SK-N-SH (cell line): ENCODE results near the gene DNAH6.

Source experiments
- CTCF ChIP-seq: fragments of 200-600 bp; sonication (generic); IDR thresholded peaks from 2 replicates; pipeline ENCODE4 v1.6.1; 2017; ENCODE audit warnings: antibody characterized with exemption, mild to moderate bottlenecking, moderate library complexity
- EP300 ChIP-seq, 2 experiments: IDR thresholded peaks; 2 replicates each; pipeline versions ENCODE4 v1.4.0 to v1.6.1; 2012; ENCODE audit warnings: borderline replicate concordance in 1 of 2, low read depth in 1 of 2, low read length in 1 of 2
- GABPA ChIP-seq: IDR thresholded peaks from 2 replicates; pipeline ENCODE4 v1.4.0; 2012; ENCODE audit warnings: low read depth, mild to moderate bottlenecking
- JUND ChIP-seq: IDR thresholded peaks from 2 replicates; pipeline ENCODE4 v1.4.0; 2012
- POLR2AphosphoS5 ChIP-seq: IDR thresholded peaks from 2 replicates; pipeline ENCODE4 v1.6.1; 2012; ENCODE audit warnings: low read depth, low read length
- RCOR1 ChIP-seq: fragments of 150-350 bp; IDR thresholded peaks from 2 replicates; pipeline ENCODE4 v1.6.1; 2017; ENCODE audit warnings: antibody characterized with exemption, low read length
- REST ChIP-seq: IDR thresholded peaks from 2 replicates; pipeline ENCODE4 v1.6.1; 2012; ENCODE audit warnings: mild to moderate bottlenecking, low read depth, low read length, moderate library complexity
- SIN3A ChIP-seq: IDR thresholded peaks from 2 replicates; pipeline ENCODE4 v1.6.1; 2012; ENCODE audit warnings: low read depth, mild to moderate bottlenecking, low read length, moderate library complexity, borderline replicate concordance
- SMC3 ChIP-seq: IDR thresholded peaks from 2 replicates; pipeline ENCODE4 v1.6.1; 2012; ENCODE audit warnings: low read depth, low read length, improper control_type of control experiment
- TAF1 ChIP-seq: IDR thresholded peaks from 2 replicates; pipeline ENCODE4 v1.6.1; 2012; ENCODE audit warnings: low read depth, mild to moderate bottlenecking, low read length, moderate library complexity, borderline replicate concordance
- TCF12 ChIP-seq: IDR thresholded peaks from 2 replicates; pipeline ENCODE4 v1.4.0; 2012
- TEAD4 ChIP-seq: IDR thresholded peaks from 2 replicates; pipeline ENCODE4 v1.4.0; 2012; ENCODE audit warnings: mild to moderate bottlenecking, borderline replicate concordance; ENCODE audit not compliant: insufficient read depth
- USF1 ChIP-seq: IDR thresholded peaks from 2 replicates; pipeline ENCODE4 v1.4.0; 2012; ENCODE audit warnings: low read depth, borderline replicate concordance
- USF2 ChIP-seq: fragments of 150-350 bp; IDR thresholded peaks from 2 replicates; pipeline ENCODE4 v1.6.1; 2017; ENCODE audit warnings: antibody characterized with exemption, low read length, low read depth, borderline replicate concordance

- TF ChIP-seq EP300 (IDR thresholded peaks at IDR 0.05; ENCODE audit: borderline replicate concordance in 1 of 2, low read depth in 1 of 2, low read length in 1 of 2) (no peak), CTCF (no peak), REST (no peak), SMC3 (no peak), SIN3A (no peak), GABPA (no peak), USF1 (no peak), TEAD4 (no peak), POLR2AphosphoS5 (no peak), JUND (no peak), TCF12 (no peak), RCOR1 (no peak), TAF1 (no peak), USF2 (no peak)
Observed at GRCh38 chr2:84800194-84800805, 284.0 kb downstream of the DNAH6 start.
